GM12878 (cell line): Measurements from ENCODE around the gene FRYL. TPM values are rescaled to one million over a fixed set of nuclear protein-coding genes. Genes with fewer than 3 reads are reported as not detected.
A peak's percentile ranks its signal among the peaks of the same experiment; 100 is the strongest.

Source experiments
- ATAC-seq: fragments of 200-7000 bp; cut with Tn5 transposase; 3 replicates; pipeline ENCODE4 v1.9.1; 2020; ENCODE audit warnings: mild to moderate bottlenecking, moderate library complexity
- BruUV-seq: library from RNA; stranded (reverse); fragments of 400-500 nt; replicated peaks from 2 replicates; lab custom pipeline; 2021; lab: Mats Ljungman, UMichigan
- CTCF ChIA-PET: fragments of 300-600 bp; sonication (Branson Sonifier 250); formaldehyde crosslinking; extraction: SDS; loops from one replicate; lab custom pipeline; 2021; ENCODE audit warnings: inconsistent platforms; lab: Yijun Ruan, JAX
- POLR2A ChIA-PET: fragments of 350-600 bp; formaldehyde crosslinking; extraction: SDS; loops from one replicate; lab custom pipeline; 2021; ENCODE audit warnings: inconsistent platforms; lab: Charles Lee
- RAD21 ChIA-PET: fragments of 300-600 bp; sonication (Branson Sonifier 250); formaldehyde crosslinking; loops from one replicate; lab custom pipeline; 2023; ENCODE audit warnings: antibody characterized with exemption; ENCODE audit not compliant: unreplicated experiment; lab: Charles Lee
- SMC1A ChIA-PET: fragments of 300-600 bp; sonication (Branson Sonifier 250); formaldehyde crosslinking; loops from one replicate; lab custom pipeline; 2023; ENCODE audit not compliant: unreplicated experiment, uncharacterized antibody; lab: Charles Lee
- DNase-seq: peaks from one replicate; pipeline ENCODE4 v3.0.0-alpha.2; 2011; ENCODE audit warnings: low read depth, low spot score
- FAIRE-seq: peaks from 3 replicates; lab custom pipeline; 2011; peaks lifted over from hg19 to GRCh38; lab: Jason Lieb, UNC
- H2AFZ ChIP-seq: 2 replicates; pipeline ENCODE4 v1.6.0; 2011; ENCODE audit warnings: low read depth, low read length, control low read depth; ENCODE audit not compliant: control insufficient read depth
- H3K27ac ChIP-seq: 2 replicates; pipeline ENCODE4 v1.5.1; 2011; ENCODE audit warnings: control low read depth; ENCODE audit not compliant: control insufficient read depth, insufficient read depth
- H3K27me3 ChIP-seq, 2 experiments: replicated peaks in 1 of 2; 2 replicates each; pipeline versions ENCODE4 v1.6.0 to v1.6.1; 2011; ENCODE audit warnings: low read length in 1 of 2; ENCODE audit not compliant: control insufficient read depth in 2 of 2, insufficient read depth in 2 of 2
- H3K36me3 ChIP-seq, 2 experiments: 2 replicates each; pipeline ENCODE4 v1.5.1; 2011; ENCODE audit warnings: low read length in 1 of 2; ENCODE audit not compliant: control insufficient read depth in 2 of 2, insufficient read depth in 2 of 2
- H3K4me1 ChIP-seq: 2 replicates; pipeline ENCODE4 v1.6.1; 2011; ENCODE audit warnings: mild to moderate bottlenecking, low read length, moderate library complexity, mixed read lengths; ENCODE audit not compliant: control insufficient read depth, insufficient read depth
- H3K4me2 ChIP-seq: 2 replicates; pipeline ENCODE4 v1.6.0; 2011; ENCODE audit warnings: control low read depth; ENCODE audit not compliant: control insufficient read depth, insufficient read depth
- H3K4me3 ChIP-seq: fragments of 200-600 bp; sonication (generic); 2 replicates; pipeline ENCODE4 v1.5.1; 2016
- H3K79me2 ChIP-seq: 2 replicates; pipeline ENCODE4 v1.6.0; 2011; ENCODE audit warnings: low read length; ENCODE audit not compliant: control insufficient read depth, insufficient read depth
- H3K9ac ChIP-seq: 2 replicates; pipeline ENCODE4 v1.8.0; 2011; ENCODE audit warnings: low read length, control low read depth, mixed read lengths; ENCODE audit not compliant: control insufficient read depth, insufficient read depth
- H3K9me3 ChIP-seq: replicated peaks from 3 replicates; pipeline ENCODE4 v1.5.1; 2011; ENCODE audit warnings: mild to moderate bottlenecking, low read length; ENCODE audit not compliant: control insufficient read depth, insufficient read depth
- H4K20me1 ChIP-seq: 2 replicates; pipeline ENCODE4 v1.6.0; 2011; ENCODE audit not compliant: control insufficient read depth, insufficient read depth
- CBFB ChIP-seq: IDR thresholded peaks from 2 replicates; pipeline ENCODE4 v1.6.1; 2016; ENCODE audit warnings: antibody characterized with exemption, low read depth
- MLLT1 ChIP-seq: fragments of 450-650 bp; IDR thresholded peaks from 2 replicates; pipeline ENCODE4 v1.6.1; 2016; ENCODE audit warnings: mild to moderate bottlenecking
- NRF1 ChIP-seq: conservative IDR thresholded peaks from 2 replicates; pipeline ENCODE4 v1.6.1; 2011; ENCODE audit warnings: mild to moderate bottlenecking, low read depth, low read length, improper control_type of control experiment
- RFX5 ChIP-seq: IDR thresholded peaks from 2 replicates; pipeline ENCODE4 v1.6.1; 2011; ENCODE audit warnings: low read depth, low read length, improper control_type of control experiment
- SMAD5 ChIP-seq: IDR thresholded peaks from 2 replicates; pipeline ENCODE4 v1.6.1; 2016; ENCODE audit warnings: antibody characterized with exemption, low read depth
- SPI1 ChIP-seq: IDR thresholded peaks from 2 replicates; pipeline ENCODE4 v1.6.1; 2011; ENCODE audit warnings: low read depth, mild to moderate bottlenecking, low read length, moderate library complexity, borderline replicate concordance; ENCODE audit not compliant: insufficient read depth
- SUPT20H ChIP-seq: IDR thresholded peaks from 2 replicates; pipeline ENCODE4 v1.6.1; 2011; ENCODE audit warnings: low read depth, mild to moderate bottlenecking, low read length, moderate library complexity, borderline replicate concordance; ENCODE audit not compliant: control insufficient read depth
- ZBTB40 ChIP-seq: fragments of 450-650 bp; IDR thresholded peaks from 2 replicates; pipeline ENCODE4 v1.6.1; 2016; ENCODE audit warnings: mild to moderate bottlenecking, moderate library complexity, borderline replicate concordance
- ZNF687 ChIP-seq: fragments of 450-650 bp; IDR thresholded peaks from 2 replicates; pipeline ENCODE4 v1.6.1; 2017; ENCODE audit warnings: mild to moderate bottlenecking, moderate library complexity
- WGBS: methylation state at CpG from one replicate; pipeline ENCODE4 v1.1.6; 2016; ENCODE audit warnings: low lambda C conversion rate; ENCODE audit not compliant: insufficient replicate concordance, insufficient coverage; ENCODE audit errors: missing lambda C conversion rate; 5-methylcytosine and 5-hydroxymethylcytosine counted together
- in situ Hi-C: fragments of 300-500 bp; cut with MboI; formaldehyde crosslinking; loops from 9 replicates; pipeline ENCODE4 v1.14.3; 2018; ENCODE audit warnings: mixed read lengths
- intact Hi-C: fragments of 100-400 bp; cut with micrococcal nuclease; formaldehyde crosslinking; loops from one replicate; pipeline ENCODE4 v1.14.2; 2022; ENCODE audit not compliant: unreplicated experiment
- polyA plus RNA-seq, 11 experiments: library from polyadenylated mRNA; depleted of rRNA in 4 of 11; unstranded in 6 of 11; stranded (reverse) in 5 of 11; fragments of >200 nt; fragmentation: Nextera tagmentation in 4 of 11; fragmentation: Illumina TruSeq in 1 of 11; extraction: Ambion mirVana in 4 of 11; extraction: Trizol in 1 of 11; gene quantifications; 1 replicate in 1 of 11; 2 replicates in 10 of 11; pipeline versions ENCODE4 v1.2.1 to v1.2.3, GENCODE V29; 2011 to 2016; ENCODE audit warnings: inconsistent platforms in 2 of 11, missing spikeins in 2 of 11, low read depth in 1 of 11
- total RNA-seq, 4 experiments: library from RNA; depleted of rRNA in 3 of 4; stranded (reverse); fragments of >200 nt in 3 of 4; fragmentation: Illumina TruSeq in 1 of 4; extraction: Trizol in 1 of 4; gene quantifications; 2 replicates each; pipeline versions ENCODE4 v1.2.1 to v1.2.3, GENCODE V29; 2013 to 2021

FRYL gene
- total and polyA plus RNA-seq, 10 of the 15 experiments (the other 5 are each of a cell fraction or from before 2014, with no cell fraction given), result 10.3 to 50.6 (median 28.7) TPM

GRCh38 chr4:48767055-48767929 is 12.8 kb downstream of the FRYL start (continued):
- TF ChIP-seq ZBTB40, result no peak
- no peak for TF ChIP-seq CBFB

GRCh38 chr4:48766131-48766792 is 13.8 kb downstream of the FRYL start:
- intact Hi-C loops, result no loop called here
- no peak overlapping the region for H3K9ac ChIP-seq
- WGBS, result 59% methylated on average over 4 of the region's 4 CpGs
- H3K36me3 ChIP-seq, result no peaks in the 10 kb centered on the region; a peak in 1 of 4 replicates
- ATAC-seq (peak; percentile 52), DNase-seq (no peak), FAIRE-seq (no peak)
- in situ Hi-C loops, result no loop called here
- SMC1A ChIA-PET, result no interaction called here
- CTCF ChIA-PET, result no interaction called here
- BruUV-seq, result no TSS peak
- H3K9me3 ChIP-seq, result peaks cover 8% of the 10 kb centered on the region
- H3K27me3 ChIP-seq, result no peaks in the 10 kb centered on the region
- 0 out of 2 replicates have a peak overlapping the region, but pooled peaks have one; percentile 14 for H3K4me2 ChIP-seq
- H3K4me3 ChIP-seq, result no peak overlapping the region
- no peak overlapping the region for H2AFZ ChIP-seq
- 0 out of 2 replicates have a peak, but pooled peaks cover 3% of the 10 kb centered on the region for H3K4me1 ChIP-seq
- RAD21 ChIA-PET, result no interaction called here
- H3K79me2 ChIP-seq, result peaks cover 82% of the 10 kb centered on the region
- POLR2A ChIA-PET, result no interaction called here
- no peaks in the 10 kb centered on the region for H4K20me1 ChIP-seq
- no peak overlapping the region for H3K27ac ChIP-seq
- TF ChIP-seq SMAD5 (no peak), MLLT1 (no peak), NRF1 (no peak), RFX5 (no peak), SUPT20H (no peak), SPI1 (no peak), ZNF687 (no peak)
